HFF-Myc (cell line): ENCODE measurements around the gene GALNS.

Experiments used
- DNase-seq: peaks from one replicate; pipeline ENCODE4 v3.0.0-alpha.2; 2011; ENCODE audit warnings: low read depth; ENCODE audit errors: extremely low read depth
- H3K4me3 ChIP-seq: replicated peaks from 2 replicates; pipeline ENCODE4 v1.5.1; 2011; ENCODE audit warnings: low read depth, mild to moderate bottlenecking, control low read depth, low read length
- CTCF ChIP-seq: IDR thresholded peaks from 2 replicates; pipeline ENCODE4 v1.5.1; 2012; ENCODE audit warnings: mild to moderate bottlenecking, low read depth, low read length, control low read depth; ENCODE audit errors: missing control alignments

Gene GALNS

GRCh38 chr16:88836791-88837190, 20.0 kb downstream of the GALNS start:
- no peak overlapping the region for H3K4me3 ChIP-seq
- TF ChIP-seq CTCF: no peak

DNA sequence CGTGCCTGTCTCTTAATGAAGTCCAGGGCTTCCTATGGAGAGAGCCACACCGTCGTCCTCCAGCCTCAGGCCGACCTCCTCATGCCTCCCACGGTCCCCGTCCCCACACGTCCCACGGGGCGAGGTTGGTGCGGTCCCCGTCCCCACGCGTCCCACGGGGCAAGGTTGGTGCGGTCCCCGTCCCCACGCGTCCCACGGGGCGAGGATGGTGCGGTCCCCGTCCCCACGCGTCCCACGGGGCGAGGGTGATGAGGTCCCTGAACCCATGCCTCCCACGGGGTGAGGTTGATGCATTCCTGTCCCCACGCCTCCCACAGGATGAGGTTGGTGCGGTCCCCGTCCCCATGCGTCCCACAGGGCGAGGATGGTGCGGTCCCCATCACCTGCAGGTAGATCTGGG, 20.9 kb downstream of the GALNS start:
- no peak for DNase-seq
- H3K4me3 ChIP-seq: no peak overlapping the region
- TF ChIP-seq CTCF: no peak

More at GRCh38 chr16:88836791-88837190, 20.0 kb downstream of the GALNS start:
- no peak for DNase-seq

DNA sequence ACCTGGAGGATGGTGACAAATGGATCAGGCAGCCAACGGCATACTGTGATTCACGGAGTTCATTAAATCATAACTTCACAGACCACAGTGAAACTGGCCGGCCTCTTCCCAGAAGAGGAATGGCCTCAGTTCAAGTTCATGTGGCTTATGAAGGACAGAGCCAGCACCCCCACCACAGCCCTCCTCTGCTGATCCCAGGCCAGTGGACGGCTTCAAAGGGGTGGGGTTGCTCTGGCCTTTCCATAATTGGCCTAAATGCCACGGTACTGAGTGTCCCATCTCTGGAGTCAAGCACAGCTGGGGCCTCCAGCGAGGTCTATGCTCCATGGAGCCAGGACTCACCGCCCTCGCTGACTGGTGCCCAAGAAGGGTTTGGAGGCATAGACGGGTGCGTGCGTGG, 21.4 kb downstream of the GALNS start:
- no peak overlapping the region for H3K4me3 ChIP-seq
- TF ChIP-seq CTCF: no peak
- DNase-seq: no peak

DNA sequence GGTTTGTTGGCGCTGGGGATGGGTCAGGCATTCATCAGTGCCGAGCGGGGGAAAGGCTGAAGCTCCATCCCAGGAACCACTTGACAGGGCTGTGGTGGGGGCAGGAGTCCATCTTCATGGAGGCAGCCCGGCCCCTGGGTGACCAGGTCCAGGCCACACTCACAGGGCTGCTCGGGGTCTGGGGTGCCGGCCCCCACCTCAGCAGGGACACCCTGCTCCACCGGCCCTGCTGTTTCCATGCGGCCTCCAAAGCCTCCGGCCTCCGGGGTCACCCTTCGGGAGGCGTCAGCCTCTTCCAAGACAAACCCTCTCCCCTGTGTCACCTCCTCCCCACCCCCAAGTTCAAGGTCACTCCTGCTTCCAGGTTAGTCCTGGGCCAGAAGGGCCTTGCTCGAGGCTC, 22.1 kb downstream of the GALNS start:
- no peak for DNase-seq
- H3K4me3 ChIP-seq: no peak overlapping the region
- no peak for TF ChIP-seq CTCF

GRCh38 chr16:88833086-88833485, 23.7 kb downstream of the GALNS start:
- DNase-seq: no peak
- no peak for TF ChIP-seq CTCF

DNA sequence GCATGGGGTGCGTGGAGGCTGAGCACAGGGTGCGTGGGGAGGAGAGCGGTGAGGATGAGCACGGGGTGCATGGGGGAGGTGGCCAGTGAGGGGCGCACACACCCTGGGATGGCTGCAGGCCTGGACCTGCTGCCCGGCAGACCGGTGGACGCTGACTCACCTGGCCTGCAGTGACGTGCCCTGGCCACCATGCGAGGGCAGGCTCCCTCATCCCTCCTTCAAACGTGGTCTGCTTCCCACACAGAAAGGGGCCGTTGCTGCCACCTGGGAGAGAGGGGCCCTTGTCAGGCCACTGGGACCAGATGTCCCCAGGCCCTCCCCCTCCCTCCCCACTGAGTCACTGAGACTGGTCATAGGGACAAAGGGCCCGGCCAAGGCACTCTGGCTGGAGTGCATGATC, 24.9 kb downstream of the GALNS start:
- no peak for DNase-seq
- no peak overlapping the region for H3K4me3 ChIP-seq
- TF ChIP-seq CTCF: no peak

More at GRCh38 chr16:88833086-88833485, 23.7 kb downstream of the GALNS start:
- no peak overlapping the region for H3K4me3 ChIP-seq

DNA sequence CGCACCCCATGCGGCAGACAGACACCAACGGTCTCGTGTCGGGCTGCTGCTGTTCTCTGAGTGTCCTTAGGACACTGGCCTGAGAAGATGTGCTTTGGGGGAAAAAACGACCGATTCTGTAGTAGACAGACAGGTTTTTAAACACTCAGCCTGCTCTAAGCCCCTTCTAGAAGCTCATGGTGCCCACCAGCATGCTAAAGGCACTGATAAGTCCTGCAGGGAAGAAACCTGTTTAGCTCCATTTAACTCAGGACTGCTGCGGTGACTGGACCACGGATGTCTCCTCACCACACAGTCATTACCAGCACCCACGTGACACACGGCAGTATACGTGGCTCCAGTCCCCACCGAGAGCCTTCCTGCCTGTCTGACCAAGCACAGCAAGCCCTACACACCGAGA, 26.0 kb downstream of the GALNS start:
- no peak overlapping the region for H3K4me3 ChIP-seq
- DNase-seq: no peak
- no peak for TF ChIP-seq CTCF
